ENCODE measurements around the gene H2AZ1. TPM values are rescaled to one million over a fixed set of nuclear protein-coding genes. Genes with fewer than 3 reads are reported as not detected.

H2AZ1 gene
- total RNA-seq, 5 donors from 2014 or later (not counting 1 experiment from before 2014, with no cell fraction given): 93.9 to 146 (median 131) TPM

DNA sequence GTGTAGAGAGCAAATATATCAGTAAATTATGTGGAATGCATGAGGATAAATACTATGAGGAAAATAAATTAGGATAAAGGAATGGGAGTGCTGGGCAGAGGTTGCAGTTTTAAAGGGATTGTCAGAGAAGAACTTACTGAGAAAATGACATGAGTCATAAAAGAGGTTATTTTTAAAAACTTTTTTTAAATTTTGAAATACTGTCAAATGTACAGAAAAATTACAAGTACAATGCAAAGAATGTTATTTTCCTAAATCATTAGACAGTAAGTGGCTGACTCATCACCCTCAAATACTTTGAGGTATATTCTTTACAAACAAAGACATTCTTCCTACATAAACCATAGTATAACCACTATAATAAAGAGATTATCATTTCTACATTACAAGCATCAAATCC lies 29.8 kb upstream of the H2AZ1 start:
- Histone ChIP-seq H3K9me3 (no peaks in the 10 kb centered on the region), H3K4me3 (ENCODE audit: control insufficient read depth in 1 of 2, extremely low read depth in 1 of 2, low read length in 1 of 2) (no peak overlapping the region), H3K27ac (ENCODE audit: low read length) (no peak overlapping the region), H3K27me3 (replicated peaks in 1 of 2; ENCODE audit: control insufficient read depth in 2 of 2, extremely low read depth in 1 of 2, insufficient read depth in 2 of 2, low read length in 1 of 2) (no peaks in the 10 kb centered on the region), H3K4me1 (ENCODE audit: control insufficient read depth in 1 of 2, extremely low read depth in 1 of 2, insufficient read depth in 2 of 2, low read length in 2 of 2) (no peaks in the 10 kb centered on the region), H3K36me3 (ENCODE audit: control insufficient read depth in 2 of 2, extremely low read depth in 1 of 2, insufficient read depth in 1 of 2, low read length in 1 of 2) (no peaks in the 10 kb centered on the region)
- Mint-ChIP-seq H3K27ac (no peak overlapping the region), H3K9me3 (peaks cover 5 to 14% (median 5%) of the 10 kb centered on the region in 3 donors), H3K27me3 (peaks cover 10 to 12% of the 10 kb centered on the region in 2 donors), H3K4me3 (no peak overlapping the region), H3K4me1 (no peaks in the 10 kb centered on the region), H3K36me3 (no peaks in the 10 kb centered on the region)
- DNase-seq: no peak
- no peak for ATAC-seq (replicated peaks in 1 of 4)
- ChIA-PET CTCF (interaction anchor here in 1 of 2 donors (0.6 kb wide), 1 partner anchor 172 kb away, joined by 6 read pairs; no protein-coding TSS in a partner anchor), POLR2A (no interaction called here)

DNA sequence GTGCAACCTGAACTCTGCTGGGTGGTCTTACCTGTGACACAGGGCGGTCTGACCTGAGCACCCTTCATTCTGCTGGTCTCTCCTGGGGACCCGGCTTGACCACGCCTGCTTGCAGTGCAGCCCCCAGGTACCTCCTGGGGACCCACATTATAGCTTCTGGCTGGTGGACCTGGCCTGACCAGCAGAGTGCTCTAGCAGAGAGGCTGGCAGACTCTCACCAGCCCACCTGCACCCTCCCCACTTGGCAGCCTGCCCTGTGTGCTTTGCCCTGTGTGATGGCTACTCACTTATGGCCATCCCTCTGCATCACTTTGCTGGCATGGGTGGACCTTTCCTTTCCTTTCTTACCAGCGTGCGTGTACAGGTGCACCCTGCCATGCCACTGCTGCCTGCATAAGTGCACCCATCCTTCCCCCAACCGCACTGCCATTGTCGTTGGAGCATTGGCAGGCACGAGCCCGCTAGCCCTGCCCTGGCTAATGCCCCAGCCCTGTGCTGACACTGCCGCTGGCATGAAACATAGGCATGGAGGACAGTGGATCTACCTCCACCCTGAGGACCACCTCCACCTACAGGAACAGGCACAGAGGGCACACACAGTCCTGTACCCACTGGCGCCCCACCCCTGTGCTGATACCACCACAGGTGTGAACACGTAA lies 21.5 kb upstream of the H2AZ1 start:
- 93% methylated on average over 11 of the region's 12 CpGs for WGBS (ENCODE audit: insufficient coverage)
- H3K4me1 ChIP-seq (ENCODE audit: control insufficient read depth in 1 of 2, extremely low read depth in 1 of 2, insufficient read depth in 2 of 2, low read length in 2 of 2): no peaks in the 10 kb centered on the region
- Mint-ChIP-seq H3K4me1 (peaks cover 0 to 2% (median 2%) of the 10 kb centered on the region in 3 donors), H3K27me3 (peaks cover 0 to 5% of the 10 kb centered on the region in 2 donors), H3K27ac (no peak overlapping the region), H3K36me3 (peaks cover 7% of the 10 kb centered on the region), H3K4me3 (no peak overlapping the region), H3K9me3 (peaks cover 7 to 16% (median 12%) of the 10 kb centered on the region in 3 donors)
- ChIA-PET POLR2A (no interaction called here), CTCF (no interaction called here)
- no peak overlapping the region for H3K4me3 ChIP-seq (ENCODE audit: control insufficient read depth in 1 of 2, extremely low read depth in 1 of 2, low read length in 1 of 2)
- H3K36me3 ChIP-seq (ENCODE audit: control insufficient read depth in 2 of 2, extremely low read depth in 1 of 2, insufficient read depth in 1 of 2, low read length in 1 of 2): no peaks in the 10 kb centered on the region
- DNase-seq: no peak
- H3K27ac ChIP-seq (ENCODE audit: low read length): no peak overlapping the region
- H3K27me3 ChIP-seq (replicated peaks in 1 of 2; ENCODE audit: control insufficient read depth in 2 of 2, extremely low read depth in 1 of 2, insufficient read depth in 2 of 2, low read length in 1 of 2): peaks cover 0 to 16% of the 10 kb centered on the region in 2 experiments
- H3K9me3 ChIP-seq: no peaks in the 10 kb centered on the region
- ATAC-seq (replicated peaks in 1 of 4): no peak

DNA sequence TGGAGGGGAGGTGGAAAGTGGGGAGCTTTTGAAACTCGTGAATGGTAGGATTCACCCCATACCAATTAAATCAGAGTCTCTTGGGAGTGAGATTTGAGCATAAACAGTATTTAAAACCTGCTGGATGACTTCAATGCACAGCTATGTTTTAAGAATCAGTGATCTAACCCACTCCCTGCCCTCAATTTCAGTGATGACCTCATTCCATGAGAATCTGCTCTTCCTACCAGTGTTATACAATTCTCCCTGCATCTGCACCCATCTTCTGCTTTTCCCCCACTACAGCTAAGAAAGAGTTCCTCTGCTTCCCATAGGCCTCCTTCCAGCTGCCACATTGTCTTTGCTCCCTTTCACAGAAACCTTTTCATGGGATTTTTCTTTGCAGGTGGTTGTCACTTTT lies 18.3 kb upstream of the H2AZ1 start:
- CTCF ChIA-PET: no interaction called here

GRCh38 chr4:99966692-99967091 lies 16.6 kb upstream of the H2AZ1 start:
- Mint-ChIP-seq H3K27ac (no peak overlapping the region), H3K4me3 (no peak overlapping the region), H3K9me3 (no peaks in the 10 kb centered on the region), H3K27me3 (no peaks in the 10 kb centered on the region), H3K36me3 (no peaks in the 10 kb centered on the region), H3K4me1 (peaks cover 21 to 23% (median 23%) of the 10 kb centered on the region in 3 donors)
- POLR2A ChIA-PET: no interaction called here
- H3K36me3 ChIP-seq (ENCODE audit: control insufficient read depth in 2 of 2, extremely low read depth in 1 of 2, insufficient read depth in 1 of 2, low read length in 1 of 2): no peaks in the 10 kb centered on the region
- ATAC-seq (replicated peaks in 1 of 4) (no peak), DNase-seq (no peak)
- H3K9me3 ChIP-seq: no peaks in the 10 kb centered on the region
- CTCF ChIA-PET: no interaction called here
- no peak overlapping the region for H3K4me3 ChIP-seq (ENCODE audit: control insufficient read depth in 1 of 2, extremely low read depth in 1 of 2, low read length in 1 of 2)
- WGBS (ENCODE audit: insufficient coverage): no CpG with 5 or more reads among the region's 3 CpGs
- peaks cover 2 to 12% of the 10 kb centered on the region in 2 experiments for H3K4me1 ChIP-seq (ENCODE audit: control insufficient read depth in 1 of 2, extremely low read depth in 1 of 2, insufficient read depth in 2 of 2, low read length in 2 of 2)
- H3K27ac ChIP-seq (ENCODE audit: low read length): no peak overlapping the region
- H3K27me3 ChIP-seq (replicated peaks in 1 of 2; ENCODE audit: control insufficient read depth in 2 of 2, extremely low read depth in 1 of 2, insufficient read depth in 2 of 2, low read length in 1 of 2): peaks cover 0 to 9% of the 10 kb centered on the region in 2 experiments

More for the DNA sequence above, 18.3 kb upstream of the H2AZ1 start:
- Mint-ChIP-seq H3K27me3 (no peaks in the 10 kb centered on the region), H3K27ac (no peak overlapping the region), H3K36me3 (no peaks in the 10 kb centered on the region), H3K4me1 (peaks cover 21 to 23% (median 23%) of the 10 kb centered on the region in 3 donors), H3K4me3 (no peak overlapping the region), H3K9me3 (peaks cover 0 to 1% (median 0%) of the 10 kb centered on the region in 3 donors)
- WGBS (ENCODE audit: insufficient coverage): no CpG with 5 or more reads among the region's 1 CpG
- ATAC-seq (replicated peaks in 1 of 4): no peak
- Histone ChIP-seq H3K27ac (ENCODE audit: low read length) (no peak overlapping the region), H3K4me3 (ENCODE audit: control insufficient read depth in 1 of 2, extremely low read depth in 1 of 2, low read length in 1 of 2) (no peak overlapping the region), H3K27me3 (replicated peaks in 1 of 2; ENCODE audit: control insufficient read depth in 2 of 2, extremely low read depth in 1 of 2, insufficient read depth in 2 of 2, low read length in 1 of 2) (peaks cover 0 to 16% of the 10 kb centered on the region in 2 experiments), H3K4me1 (ENCODE audit: control insufficient read depth in 1 of 2, extremely low read depth in 1 of 2, insufficient read depth in 2 of 2, low read length in 2 of 2) (peaks cover 2 to 12% of the 10 kb centered on the region in 2 experiments), H3K36me3 (ENCODE audit: control insufficient read depth in 2 of 2, extremely low read depth in 1 of 2, insufficient read depth in 1 of 2, low read length in 1 of 2) (no peaks in the 10 kb centered on the region), H3K9me3 (no peaks in the 10 kb centered on the region)
- POLR2A ChIA-PET: no interaction called here
- no peak for DNase-seq

DNA sequence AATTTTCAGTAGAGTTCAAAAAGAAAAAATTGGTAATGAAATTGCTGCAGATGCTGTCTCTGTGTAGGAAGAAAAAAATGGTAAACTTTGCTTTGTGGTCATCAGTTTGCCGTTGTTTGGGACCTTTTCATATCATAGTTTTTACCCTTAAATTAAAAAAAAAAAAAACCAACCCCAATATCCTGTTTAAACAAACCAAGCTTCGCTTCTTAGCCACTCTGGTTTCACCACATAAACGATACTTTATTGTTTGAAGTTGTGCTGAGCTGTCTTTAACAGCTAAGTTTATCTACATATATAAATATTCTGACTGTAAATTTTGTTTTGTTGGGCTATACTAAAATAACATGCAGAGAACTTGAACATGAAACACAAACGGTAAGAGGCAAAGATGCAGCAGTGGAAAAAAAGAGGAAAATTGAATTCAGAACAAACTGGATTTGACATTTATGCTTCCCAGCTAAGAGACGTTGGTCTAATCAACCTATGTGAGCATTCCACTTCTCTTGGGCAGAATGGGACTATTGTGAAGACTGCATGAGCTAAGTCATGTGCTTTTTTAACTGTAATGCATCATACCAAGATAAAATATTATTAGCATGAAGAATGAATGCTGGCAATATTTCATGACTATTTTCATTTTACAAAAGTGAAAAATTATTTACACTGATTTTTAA lies 15.7 kb upstream of the H2AZ1 start:
- peak overlapping the region in 1 of 2 donors; percentile 17 for H3K27ac Mint-ChIP-seq
- no peaks in the 10 kb centered on the region for H3K36me3 Mint-ChIP-seq
- H3K9me3 Mint-ChIP-seq: no peaks in the 10 kb centered on the region
- DNase-seq (peak in 1 of 35 experiments; percentile 48), ATAC-seq (replicated peaks in 1 of 4) (peak; percentile 45 to 93 (median 75))
- WGBS (ENCODE audit: insufficient coverage): 0% methylated on average over 1 of the region's 5 CpGs
- ChIA-PET CTCF (interaction anchor here in 1 of 2 donors (0.6 to 2.1 kb wide), 4 partner anchors 15 to 402 kb away, joined by 4 to 12 read pairs (median 4); partner anchors contain the start of genes DNAJB14, H2AZ1 and TRMT10A), POLR2A (interaction anchor here (0.6 to 1.0 kb wide), 6 partner anchors 16 to 554 kb away, joined by 3 to 11 read pairs (median 3); no protein-coding TSS in a partner anchor)
- H3K4me1 Mint-ChIP-seq: peaks cover 21 to 23% (median 23%) of the 10 kb centered on the region in 3 donors
- Histone ChIP-seq H3K27me3 (replicated peaks in 1 of 2; ENCODE audit: control insufficient read depth in 2 of 2, extremely low read depth in 1 of 2, insufficient read depth in 2 of 2, low read length in 1 of 2) (peaks cover 0 to 2% of the 10 kb centered on the region in 2 experiments), H3K36me3 (ENCODE audit: control insufficient read depth in 2 of 2, extremely low read depth in 1 of 2, insufficient read depth in 1 of 2, low read length in 1 of 2) (no peaks in the 10 kb centered on the region), H3K4me3 (ENCODE audit: control insufficient read depth in 1 of 2, extremely low read depth in 1 of 2, low read length in 1 of 2) (no peak overlapping the region), H3K27ac (ENCODE audit: low read length) (peak overlapping the region; percentile 5), H3K4me1 (ENCODE audit: control insufficient read depth in 1 of 2, extremely low read depth in 1 of 2, insufficient read depth in 2 of 2, low read length in 2 of 2) (peaks cover 2 to 12% of the 10 kb centered on the region in 2 experiments), H3K9me3 (no peaks in the 10 kb centered on the region)
- H3K27me3 Mint-ChIP-seq: no peaks in the 10 kb centered on the region
- peak overlapping the region in 2 of 3 donors; percentile 9 to 36 for H3K4me3 Mint-ChIP-seq

GRCh38 chr4:99965173-99965572 lies 15.1 kb upstream of the H2AZ1 start:
- ChIA-PET POLR2A (interaction anchor here (1.0 kb wide), 2 partner anchors 16 to 18 kb away, joined by 3 read pairs; no protein-coding TSS in a partner anchor), CTCF (interaction anchor here in 1 of 2 donors (0.9 to 2.1 kb wide), 3 partner anchors 15 to 402 kb away, joined by 4 to 12 read pairs (median 4); partner anchors contain the start of genes DNAJB14, H2AZ1 and TRMT10A)
- peaks cover 0 to under 1% of the 10 kb centered on the region in 2 experiments for H3K27me3 ChIP-seq (replicated peaks in 1 of 2; ENCODE audit: control insufficient read depth in 2 of 2, extremely low read depth in 1 of 2, insufficient read depth in 2 of 2, low read length in 1 of 2)
- ATAC-seq (replicated peaks in 1 of 4) (no peak), DNase-seq (no peak)
- H3K9me3 Mint-ChIP-seq: no peaks in the 10 kb centered on the region
- no peak overlapping the region for H3K4me3 ChIP-seq (ENCODE audit: control insufficient read depth in 1 of 2, extremely low read depth in 1 of 2, low read length in 1 of 2)
- no peaks in the 10 kb centered on the region for H3K36me3 Mint-ChIP-seq
- peak overlapping the region in 1 of 3 donors; percentile 40 for H3K4me3 Mint-ChIP-seq
- H3K4me1 Mint-ChIP-seq: peaks cover 21 to 23% (median 23%) of the 10 kb centered on the region in 3 donors
- no peak overlapping the region for H3K27ac Mint-ChIP-seq
- H3K36me3 ChIP-seq (ENCODE audit: control insufficient read depth in 2 of 2, extremely low read depth in 1 of 2, insufficient read depth in 1 of 2, low read length in 1 of 2): no peaks in the 10 kb centered on the region
- H3K9me3 ChIP-seq: no peaks in the 10 kb centered on the region
- H3K27ac ChIP-seq (ENCODE audit: low read length): no peak overlapping the region
- no peaks in the 10 kb centered on the region for H3K27me3 Mint-ChIP-seq
- peaks cover 2 to 12% of the 10 kb centered on the region in 2 experiments for H3K4me1 ChIP-seq (ENCODE audit: control insufficient read depth in 1 of 2, extremely low read depth in 1 of 2, insufficient read depth in 2 of 2, low read length in 2 of 2)

Data from T-cell (primary cell).